Cortex of kidney (tissue), 1 donor: ENCODE measurements around the gene LRBA.
"Not testable (repeated sequence)": the region's sequence is repeated elsewhere in the genome, so short reads cannot be mapped to it uniquely, and the experiment has no call there.

Experiments
- DNase-seq: peaks from one replicate; lab custom pipeline; 2025; lab: John Stamatoyannopoulos, UW

Gene LRBA

DNA sequence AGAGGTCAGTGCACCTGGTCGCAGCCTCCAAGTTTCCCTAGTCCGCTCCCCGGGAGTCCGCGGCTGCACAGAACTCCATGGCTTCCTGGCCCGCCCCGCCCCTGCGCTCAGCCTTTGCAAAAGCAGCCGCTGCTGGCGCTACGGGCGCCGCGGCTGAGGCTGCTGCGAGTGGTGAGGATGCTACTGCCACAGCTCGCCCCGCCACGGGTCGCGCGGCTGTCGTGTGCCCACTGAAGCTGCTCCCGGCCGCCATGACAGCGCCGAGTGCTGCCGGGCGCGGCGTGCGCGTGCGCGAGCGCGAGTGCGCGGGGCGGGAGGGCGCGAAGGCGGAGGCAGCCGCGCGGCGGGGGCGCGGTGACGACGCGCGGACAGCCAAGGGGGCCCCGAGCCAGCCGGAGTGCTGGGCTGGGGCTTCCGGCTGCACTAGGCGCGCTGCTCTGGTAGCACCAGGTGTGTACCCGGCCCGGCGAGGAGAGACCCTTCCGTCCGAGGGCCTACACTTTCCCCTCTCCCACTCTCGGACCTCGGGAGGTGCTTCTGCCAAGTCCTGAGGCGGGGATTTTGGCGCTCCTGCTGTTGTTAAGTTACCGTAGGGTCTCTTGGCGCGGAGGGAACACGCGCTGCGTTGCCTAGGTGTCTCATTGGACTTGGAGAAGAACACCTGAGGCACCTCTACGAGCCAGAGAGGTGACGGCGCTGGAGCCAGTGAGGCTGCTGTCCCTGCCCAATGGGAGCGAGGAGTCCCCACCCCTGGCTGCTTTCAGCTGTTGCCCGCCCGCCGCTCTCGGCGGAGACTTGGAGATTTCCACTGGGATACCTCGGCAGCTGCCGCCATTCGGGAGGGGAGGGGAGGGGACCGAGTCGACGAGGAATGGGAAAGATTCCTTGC, 619 bp upstream of the LRBA start:
- no peak for DNase-seq

- DNase-seq, result no peak
Measured at GRCh38 chr4:151013944-151014343, 1.1 kb downstream of the LRBA start.

GRCh38 chr4:151013491-151013890, 1.6 kb downstream of the LRBA start:
- DNase-seq, result no peak

GRCh38 chr4:151012820-151013219, 2.3 kb downstream of the LRBA start:
- no peak for DNase-seq

- no peak for DNase-seq
Measured at GRCh38 chr4:151012376-151012775, 2.7 kb downstream of the LRBA start.

- no peak for DNase-seq
Measured at GRCh38 chr4:151004222-151004621, 10.9 kb downstream of the LRBA start.

DNA sequence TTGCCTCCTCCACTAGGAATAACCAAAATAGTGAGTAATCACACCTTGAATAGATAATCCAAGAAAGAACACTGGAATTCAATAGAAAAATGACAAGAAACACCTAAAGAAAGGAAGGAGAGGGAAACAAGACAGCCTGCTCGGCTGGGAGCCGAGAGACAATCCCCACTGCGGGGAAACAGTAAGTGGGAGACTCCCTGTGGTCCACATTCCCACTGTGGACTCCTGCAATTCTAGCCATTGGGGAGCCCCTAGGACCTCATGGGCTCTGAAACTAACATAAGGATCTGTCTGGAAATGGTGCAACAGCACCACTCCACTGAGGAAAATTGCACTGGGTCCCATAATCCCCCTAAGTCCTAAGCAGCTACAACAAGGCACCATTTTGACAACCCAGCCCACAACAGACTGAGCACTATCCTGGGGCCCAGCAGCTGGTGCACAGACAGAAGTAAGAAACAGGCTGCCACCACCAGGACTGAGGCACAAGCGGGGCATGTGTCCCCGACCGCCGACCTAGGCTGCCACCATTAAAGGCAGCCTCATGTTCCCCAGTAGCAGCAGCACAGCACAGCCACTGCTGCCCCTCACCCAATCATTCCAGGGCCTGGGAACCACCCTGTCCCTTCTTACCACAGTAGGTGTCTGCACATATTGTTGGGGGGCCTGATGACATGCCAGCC, 14.2 kb downstream of the LRBA start:
- DNase-seq, result no peak

DNA sequence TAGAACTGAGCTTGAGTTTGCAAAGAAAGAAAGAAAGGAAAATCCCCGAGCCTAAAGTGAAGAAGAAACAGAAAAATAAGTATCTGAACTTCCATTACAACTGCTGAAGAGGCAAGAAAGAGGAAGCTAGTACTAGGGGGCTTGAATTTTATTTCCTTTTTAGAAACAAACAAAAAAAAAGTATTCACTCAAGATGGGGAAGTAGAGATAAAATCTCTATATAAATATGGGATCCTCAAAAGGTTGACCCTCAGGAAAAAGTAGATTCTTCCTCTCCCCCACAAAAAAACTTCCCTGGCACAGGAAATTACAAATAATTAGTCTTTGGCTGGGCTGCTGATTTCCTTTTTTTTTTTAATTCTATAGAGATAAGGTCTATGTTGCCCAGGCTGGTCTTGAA, 16.0 kb downstream of the LRBA start:
- no peak for DNase-seq

DNA sequence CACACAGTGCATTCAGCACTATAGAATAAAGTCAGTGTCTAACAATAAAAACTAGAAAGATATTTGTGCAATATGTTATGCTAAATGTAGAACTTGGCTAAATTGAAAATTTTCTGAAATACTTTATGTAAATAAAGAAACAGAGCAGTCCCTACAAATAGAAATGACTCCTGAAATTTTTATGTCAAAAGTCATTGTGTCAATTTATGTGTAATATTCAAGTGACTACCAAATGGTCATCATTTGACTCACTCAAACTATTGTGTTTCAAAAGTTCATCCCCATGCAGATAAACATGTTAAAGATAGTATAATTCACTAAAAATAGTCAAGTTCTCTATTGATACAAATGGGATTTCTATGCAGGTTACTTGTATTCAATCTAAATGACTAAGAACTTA, 17.9 kb downstream of the LRBA start:
- no peak for DNase-seq

- no peak for DNase-seq
Measured at GRCh38 chr4:150994721-150995120, 20.4 kb downstream of the LRBA start.

DNA sequence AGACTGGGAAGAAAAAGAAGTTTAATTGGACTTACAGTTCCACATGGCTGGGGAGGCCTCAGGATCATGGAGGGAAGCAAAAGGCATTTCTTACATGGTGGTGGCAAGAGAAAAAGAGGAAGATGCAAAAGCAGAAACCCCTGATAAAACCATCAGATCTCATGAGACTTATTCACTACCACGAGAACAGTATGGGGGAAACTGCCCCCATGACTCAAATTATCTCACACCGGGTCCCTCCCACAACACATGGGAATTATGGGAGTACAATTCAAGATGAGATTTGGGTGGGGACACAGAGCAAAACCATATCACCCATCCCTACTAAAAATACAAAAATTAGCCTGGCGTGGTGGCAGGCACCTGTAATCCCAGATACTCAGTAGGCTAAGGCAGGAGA, 21.5 kb downstream of the LRBA start:
- not testable (repeated sequence) for DNase-seq

DNA sequence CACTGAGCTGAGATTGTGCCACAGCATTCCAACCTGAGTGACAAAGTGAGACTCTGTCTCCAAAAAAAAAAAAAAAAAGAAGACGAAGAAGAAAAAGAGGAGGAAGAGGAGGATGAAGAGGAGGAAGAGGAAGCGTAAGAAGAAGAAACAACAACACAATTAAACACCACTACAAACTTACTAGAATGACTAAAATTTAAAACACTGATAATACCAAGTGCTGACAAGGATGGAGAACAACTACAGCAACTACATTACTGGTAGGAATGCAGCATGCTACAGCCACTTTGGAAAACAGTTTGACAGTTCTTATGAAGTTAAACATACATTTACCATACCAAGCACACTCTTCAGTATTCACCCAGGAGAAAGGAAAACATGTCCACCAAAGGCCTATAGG, 24.1 kb downstream of the LRBA start:
- DNase-seq, result no peak

DNA sequence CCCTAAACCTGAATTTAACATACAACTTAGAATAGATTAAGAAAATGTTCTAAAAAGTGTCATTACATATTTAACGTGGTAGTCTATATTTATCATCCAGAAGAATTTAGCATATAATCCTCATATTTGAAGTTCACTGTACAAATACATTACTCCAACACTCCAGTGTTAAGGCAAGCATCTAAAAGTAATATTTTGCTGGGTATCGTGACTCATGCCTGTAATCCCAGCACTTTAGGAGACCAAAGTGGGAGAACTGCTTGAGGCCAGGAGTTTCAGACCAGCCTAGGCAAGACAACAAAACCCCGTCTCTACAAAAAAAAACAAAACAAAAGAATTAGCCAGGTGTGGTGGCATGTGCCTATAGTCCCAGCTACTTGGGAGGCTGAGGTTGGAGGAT, 24.8 kb downstream of the LRBA start:
- no peak for DNase-seq

GRCh38 chr4:150988238-150988637, 26.8 kb downstream of the LRBA start:
- no peak for DNase-seq

DNA sequence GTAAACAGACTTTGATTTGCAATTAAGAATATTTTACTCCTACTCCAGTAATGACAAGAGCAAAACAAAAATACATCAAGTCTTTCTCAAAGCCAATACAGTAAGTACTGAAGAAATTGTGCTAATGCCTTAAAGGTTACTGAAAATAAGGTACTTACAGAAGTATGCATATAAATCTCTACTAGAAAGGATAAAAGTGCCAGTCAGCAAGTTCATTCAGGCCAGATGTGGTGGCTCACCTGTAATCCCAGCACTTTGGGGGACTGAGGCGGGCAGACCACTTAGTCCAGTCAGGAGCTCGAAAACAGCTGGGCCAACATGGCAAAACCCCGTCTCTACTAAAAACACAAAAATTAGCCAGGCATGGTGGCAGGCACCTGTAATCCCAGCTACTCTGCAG, 27.9 kb downstream of the LRBA start:
- DNase-seq, result no peak

DNA sequence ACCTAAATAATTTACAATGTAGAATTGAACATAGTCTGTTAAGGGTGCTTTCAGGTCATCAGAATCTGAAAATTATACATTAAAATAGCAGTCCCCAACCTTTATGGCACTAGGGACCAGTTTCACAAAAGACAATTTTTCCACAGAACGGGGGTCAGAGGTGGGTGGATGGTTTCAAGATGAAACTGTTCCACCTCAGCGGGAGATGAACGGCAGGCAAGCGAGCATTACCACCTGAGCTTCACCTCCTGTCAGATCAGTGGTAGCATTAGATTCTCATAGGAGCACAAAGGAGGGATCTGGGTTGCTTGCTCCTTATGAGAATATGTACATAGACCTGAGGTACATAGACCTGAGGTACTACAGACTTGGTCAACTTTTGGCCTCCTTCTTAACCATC, 29.0 kb downstream of the LRBA start:
- DNase-seq, result no peak

GRCh38 chr4:150983851-150984250, 31.2 kb downstream of the LRBA start:
- DNase-seq, result no peak

DNA sequence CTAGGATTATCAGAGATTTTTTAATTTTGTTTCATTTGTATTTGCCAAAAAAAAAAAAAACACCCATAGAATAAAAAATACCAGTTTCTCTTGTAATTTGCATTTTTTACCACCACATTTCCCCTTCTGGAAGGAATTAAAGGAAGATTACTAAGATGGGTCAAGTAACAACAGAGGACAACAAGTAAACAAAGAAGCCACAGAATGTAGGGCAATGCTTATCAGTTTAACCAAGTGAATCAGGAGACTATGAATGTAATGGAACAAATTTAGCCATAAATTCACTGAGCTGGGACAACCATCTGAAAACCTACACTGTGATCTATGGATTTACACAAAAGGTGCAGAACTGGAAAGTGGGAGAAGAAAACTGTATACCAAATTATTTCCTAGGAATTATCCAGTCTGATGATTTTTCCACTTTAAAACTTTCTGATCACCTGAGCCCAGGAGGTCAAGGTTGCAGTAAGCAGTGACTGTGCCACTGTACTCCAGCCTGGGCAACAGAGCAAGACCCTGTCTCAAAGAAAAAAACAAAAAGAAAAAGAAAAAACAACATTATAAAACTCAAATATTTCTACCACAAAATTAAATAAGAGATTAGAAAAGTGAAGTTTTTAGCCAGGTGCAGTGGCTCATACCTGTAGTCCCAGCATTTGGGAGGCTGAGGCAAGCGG, 32.4 kb downstream of the LRBA start:
- DNase-seq, result no peak

- no peak for DNase-seq
Measured at GRCh38 chr4:150978738-150979575, 36.1 kb downstream of the LRBA start.

DNA sequence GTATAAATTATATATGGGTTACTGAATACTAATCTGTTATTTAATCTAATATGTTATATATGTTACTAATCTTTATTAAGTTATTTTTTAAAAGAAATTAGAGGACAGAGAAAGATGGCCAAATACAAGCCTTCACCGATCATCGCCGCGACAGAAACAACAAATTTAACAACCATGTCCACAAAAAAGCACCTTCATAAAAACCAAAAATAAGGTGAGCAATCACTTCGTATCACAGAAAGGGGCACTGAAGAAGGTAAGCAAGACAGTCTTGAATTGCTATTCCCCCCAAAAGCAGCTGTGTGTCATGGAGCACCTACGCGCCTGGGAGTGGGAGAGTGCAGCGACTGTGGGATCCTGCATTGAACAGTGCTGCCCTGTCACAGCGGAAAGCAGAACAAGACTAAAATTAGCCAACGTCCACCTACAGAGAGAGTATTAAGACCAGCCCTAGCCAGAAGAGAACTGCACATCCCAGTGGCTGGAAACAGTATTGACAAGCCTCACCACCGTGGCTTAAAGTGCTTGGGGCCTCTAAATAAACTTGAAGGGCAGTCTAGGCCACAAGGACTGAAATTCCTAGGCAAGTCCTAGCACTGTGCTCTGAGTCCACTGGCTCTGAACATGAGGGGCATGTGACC, 38.5 kb downstream of the LRBA start:
- DNase-seq, result no peak

- no peak for DNase-seq
Measured at GRCh38 chr4:150974750-150975149, 40.3 kb downstream of the LRBA start.

DNA sequence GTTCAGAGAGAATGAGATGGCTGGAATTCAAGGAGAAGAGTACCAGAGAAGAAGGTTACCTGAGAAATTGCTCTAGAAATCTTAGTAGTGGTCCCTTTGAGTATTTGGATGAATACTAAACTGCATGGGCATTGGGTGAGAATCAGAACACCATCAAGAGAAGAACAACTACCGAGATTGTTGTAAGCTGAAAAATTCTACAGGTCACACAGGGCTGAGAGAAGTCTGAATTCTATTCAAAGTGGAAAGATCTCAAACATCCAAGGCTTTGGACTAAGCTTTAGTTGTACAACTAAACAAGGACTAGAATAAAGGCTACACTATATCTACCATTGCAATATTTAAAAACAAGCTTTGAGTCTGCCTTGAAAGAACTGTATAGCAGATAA, 40.8 kb downstream of the LRBA start:
- no peak for DNase-seq
